Prostate gland (tissue), 2 donors: ENCODE results near the gene B3GNT5.
A peak's percentile ranks its signal among the peaks of the same experiment; 100 is the strongest.

Source experiments
- CTCF ChIP-seq, 4 experiments: fragments of 200-600 bp in 2 of 4; fragments of 450-650 bp in 2 of 4; sonication (generic) in 2 of 4; IDR thresholded peaks; 1 replicate in 3 of 4; 2 replicates in 1 of 4; pipeline ENCODE4 v1.5.1; 2016 to 2019; ENCODE audit warnings: antibody characterized with exemption in 4 of 4, mild to moderate bottlenecking in 2 of 4, moderate library complexity in 2 of 4
- POLR2A ChIP-seq: fragments of 450-650 bp; IDR thresholded peaks from one replicate; pipeline ENCODE4 v1.6.1; 2016; ENCODE audit warnings: antibody characterized with exemption, mild to moderate bottlenecking

- TF ChIP-seq POLR2A (peak; percentile 35), CTCF (IDR thresholded peaks at IDR 0.05) (no peak)
Observed at GRCh38 chr3:183252973-183253527, at the start of gene B3GNT5.
